H1 (cell line): ENCODE data around the gene CLDN14.

Experiments used
- CREB1 ChIP-seq: IDR thresholded peaks from 2 replicates; pipeline ENCODE4 v1.6.1; 2012; ENCODE audit warnings: inconsistent platforms
- EZH2 ChIP-seq: fragments of 200-600 bp; sonication (generic); IDR thresholded peaks from 2 replicates; pipeline ENCODE4 v1.7.1; 2012; ENCODE audit warnings: low read depth, mild to moderate bottlenecking, moderate library complexity, low read length, inconsistent platforms; ENCODE audit not compliant: severe bottlenecking
- JUN ChIP-seq: IDR thresholded peaks from 2 replicates; pipeline ENCODE4 v1.6.1; 2011; ENCODE audit warnings: low read depth, mild to moderate bottlenecking, improper control_type of control experiment, low read length
- NRF1 ChIP-seq: IDR thresholded peaks from 2 replicates; pipeline ENCODE4 v1.6.1; 2011; ENCODE audit warnings: mild to moderate bottlenecking, low read depth, low read length, improper control_type of control experiment
- POLR2AphosphoS5 ChIP-seq: IDR thresholded peaks from 2 replicates; pipeline ENCODE4 v1.6.1; 2011; ENCODE audit warnings: low read depth, low read length
- SP4 ChIP-seq: IDR thresholded peaks from 2 replicates; pipeline ENCODE4 v1.6.1; 2012; ENCODE audit warnings: low read length, inconsistent platforms
- TAF1 ChIP-seq: IDR thresholded peaks from 2 replicates; pipeline ENCODE4 v1.6.1; 2011; ENCODE audit warnings: mild to moderate bottlenecking, low read depth, low read length
- TF ChIP-seq, protein P1 (sequence below): IDR thresholded peaks from 2 replicates; pipeline ENCODE4 v1.6.1; 2011; ENCODE audit warnings: low read length, improper control_type of control experiment
- TF ChIP-seq, protein P2 (sequence below), 3 experiments: IDR thresholded peaks; 1 replicate in 2 of 3; 2 replicates in 1 of 3; pipeline versions ENCODE4 v1.5.1 to v1.6.1; 2011; ENCODE audit warnings: low read length in 3 of 3, mild to moderate bottlenecking in 3 of 3, inconsistent platforms in 2 of 3, low read depth in 1 of 3, moderate library complexity in 1 of 3; ENCODE audit not compliant: insufficient read depth in 1 of 3; ENCODE audit errors: control extremely low read depth in 1 of 3

DNA sequence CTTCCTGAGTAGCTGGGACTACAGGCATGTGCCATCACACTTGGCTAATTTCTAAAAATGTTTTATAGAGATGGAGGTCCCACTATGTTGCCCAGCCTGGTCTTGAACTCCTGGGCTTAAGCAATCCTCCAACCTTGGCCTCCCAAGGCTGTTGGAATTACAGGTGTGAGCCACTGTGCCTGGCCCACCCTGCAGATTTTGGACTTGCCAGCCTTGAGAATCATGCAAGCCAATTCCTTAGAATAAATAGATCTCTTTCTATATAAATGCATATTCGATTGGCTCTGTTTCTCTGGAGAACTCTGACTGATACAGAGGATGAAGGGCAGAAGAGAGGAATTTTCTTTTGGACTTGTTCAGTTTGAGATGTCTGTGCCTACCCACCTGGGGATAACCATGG, 6.7 kb downstream of the CLDN14 start:
- TF ChIP-seq POLR2AphosphoS5 (no peak), CREB1 (no peak), SP4 (no peak), TAF1 (no peak), JUN (no peak), EZH2 (no peak), NRF1 (no peak)
- TF ChIP-seq, protein P1, sequence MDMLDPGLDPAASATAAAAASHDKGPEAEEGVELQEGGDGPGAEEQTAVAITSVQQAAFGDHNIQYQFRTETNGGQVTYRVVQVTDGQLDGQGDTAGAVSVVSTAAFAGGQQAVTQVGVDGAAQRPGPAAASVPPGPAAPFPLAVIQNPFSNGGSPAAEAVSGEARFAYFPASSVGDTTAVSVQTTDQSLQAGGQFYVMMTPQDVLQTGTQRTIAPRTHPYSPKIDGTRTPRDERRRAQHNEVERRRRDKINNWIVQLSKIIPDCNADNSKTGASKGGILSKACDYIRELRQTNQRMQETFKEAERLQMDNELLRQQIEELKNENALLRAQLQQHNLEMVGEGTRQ: no peak
- TF ChIP-seq, protein P2, sequence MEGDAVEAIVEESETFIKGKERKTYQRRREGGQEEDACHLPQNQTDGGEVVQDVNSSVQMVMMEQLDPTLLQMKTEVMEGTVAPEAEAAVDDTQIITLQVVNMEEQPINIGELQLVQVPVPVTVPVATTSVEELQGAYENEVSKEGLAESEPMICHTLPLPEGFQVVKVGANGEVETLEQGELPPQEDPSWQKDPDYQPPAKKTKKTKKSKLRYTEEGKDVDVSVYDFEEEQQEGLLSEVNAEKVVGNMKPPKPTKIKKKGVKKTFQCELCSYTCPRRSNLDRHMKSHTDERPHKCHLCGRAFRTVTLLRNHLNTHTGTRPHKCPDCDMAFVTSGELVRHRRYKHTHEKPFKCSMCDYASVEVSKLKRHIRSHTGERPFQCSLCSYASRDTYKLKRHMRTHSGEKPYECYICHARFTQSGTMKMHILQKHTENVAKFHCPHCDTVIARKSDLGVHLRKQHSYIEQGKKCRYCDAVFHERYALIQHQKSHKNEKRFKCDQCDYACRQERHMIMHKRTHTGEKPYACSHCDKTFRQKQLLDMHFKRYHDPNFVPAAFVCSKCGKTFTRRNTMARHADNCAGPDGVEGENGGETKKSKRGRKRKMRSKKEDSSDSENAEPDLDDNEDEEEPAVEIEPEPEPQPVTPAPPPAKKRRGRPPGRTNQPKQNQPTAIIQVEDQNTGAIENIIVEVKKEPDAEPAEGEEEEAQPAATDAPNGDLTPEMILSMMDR (IDR thresholded peaks at IDR 0.05; ENCODE audit: control extremely low read depth in 1 of 3, insufficient read depth in 1 of 3, low read depth in 1 of 3, low read length in 3 of 3): no peak
